Stimulated activated naive CD8-positive, alpha-beta T cell treated with anti-CD3 and anti-CD28 coated beads, Interleukin-15, Interleukin-2, amounts not matched to agents 100 U/mL and 50 U/mL, for 24 hours (primary cell): ENCODE data around the gene PAMR1.

Source experiments
- ATAC-seq: fragments of 150-1000 bp; cut with Tn5 transposase; one replicate; pipeline ENCODE4 v1.10.0; 2021
- DNase-seq: peaks from one replicate; pipeline ENCODE4 v3.0.0; 2021

The PAMR1 gene

DNA sequence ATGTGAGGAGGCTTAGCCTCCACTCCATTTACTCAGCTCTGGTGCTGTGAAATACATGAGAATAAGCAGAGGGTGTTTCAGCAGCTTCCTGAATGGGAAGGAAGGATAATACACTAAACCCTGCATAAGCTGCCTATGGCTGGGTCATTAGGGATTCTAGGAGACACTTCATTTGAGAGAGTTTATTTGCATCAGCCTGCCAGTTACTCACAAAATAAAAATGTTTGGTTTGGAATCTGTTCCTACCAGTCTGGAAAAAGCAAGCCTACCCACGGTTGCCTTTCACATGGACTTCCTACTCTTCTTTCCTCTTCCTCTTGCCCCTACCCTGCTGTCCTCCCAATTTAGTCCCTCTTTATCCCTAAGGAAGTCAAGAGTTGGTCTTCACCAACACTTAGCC, 126.5 kb downstream of the PAMR1 start:
- ATAC-seq, result no peak

GRCh38 chr11:35394941-35395340, 130.5 kb downstream of the PAMR1 start:
- DNase-seq (no peak), ATAC-seq (no peak)

More for the DNA sequence above, 126.5 kb downstream of the PAMR1 start:
- DNase-seq, result no peak

DNA sequence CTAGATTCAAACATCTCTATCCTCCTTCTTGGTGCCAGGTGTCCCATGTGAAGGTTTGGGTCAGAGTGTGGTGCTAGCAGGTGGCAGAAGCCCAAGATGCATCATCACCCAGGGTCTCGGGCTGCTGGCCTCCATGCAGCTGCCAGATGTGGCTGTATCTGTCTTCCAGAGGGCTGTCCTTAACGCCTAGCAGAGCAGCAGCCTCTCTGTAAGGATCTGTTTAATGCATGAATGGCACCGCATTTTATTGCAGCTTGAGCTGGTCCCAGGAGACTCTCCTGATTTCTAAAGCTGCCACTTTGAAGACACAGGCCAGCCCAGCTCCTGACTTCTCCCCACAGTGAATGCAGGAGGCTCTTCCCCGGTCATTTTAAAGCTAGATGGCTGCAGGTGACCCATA, 132.3 kb downstream of the PAMR1 start:
- ATAC-seq (no peak), DNase-seq (no peak)

DNA sequence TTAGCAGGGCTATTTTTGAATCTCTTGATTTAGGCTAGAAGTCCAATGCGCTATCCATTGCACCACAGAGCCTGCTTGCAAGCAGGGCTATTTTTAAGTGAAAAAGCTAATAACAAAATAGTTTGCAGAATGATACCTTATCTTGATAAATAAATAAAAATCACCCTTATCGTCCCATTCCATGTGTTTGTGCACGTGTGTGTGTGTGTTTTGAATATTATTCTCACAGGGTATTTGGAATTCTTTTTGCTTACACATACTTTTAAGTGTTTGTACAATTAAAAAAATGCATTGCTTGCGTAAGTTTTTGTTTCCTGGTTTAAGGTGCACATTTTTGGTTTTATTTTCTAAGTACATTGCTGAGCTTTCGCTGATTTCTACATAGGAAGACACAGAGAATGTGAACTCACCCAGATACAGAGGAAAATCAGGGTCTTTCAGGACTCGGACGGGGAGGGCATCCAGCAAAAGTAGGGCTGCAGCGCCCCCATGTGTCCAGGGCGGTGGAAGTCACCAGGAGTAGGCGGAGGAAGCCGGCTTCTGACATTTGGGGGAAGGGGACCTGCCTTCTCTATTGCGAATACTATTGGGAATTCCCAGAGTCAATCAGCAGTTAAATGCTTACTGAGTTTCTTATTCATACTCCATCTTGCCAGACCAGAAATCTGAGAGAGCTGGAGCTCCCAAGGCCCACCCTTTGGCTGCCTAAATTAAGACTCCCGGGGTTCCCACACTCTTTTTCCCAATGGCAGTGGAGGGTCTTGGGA, 133.3 kb downstream of the PAMR1 start:
- peak; percentile 75 for ATAC-seq

GRCh38 chr11:35390737-35391682, 134.4 kb downstream of the PAMR1 start:
- ATAC-seq (peak; percentile 78), DNase-seq (peak; percentile 39)

More for the DNA sequence above, 133.3 kb downstream of the PAMR1 start:
- peak; percentile 92 for DNase-seq

- ATAC-seq (no peak), DNase-seq (no peak)
Measured at GRCh38 chr11:35389897-35390465, 135.4 kb downstream of the PAMR1 start.

GRCh38 chr11:35389112-35389511, 136.3 kb downstream of the PAMR1 start:
- DNase-seq (no peak), ATAC-seq (no peak)

DNA sequence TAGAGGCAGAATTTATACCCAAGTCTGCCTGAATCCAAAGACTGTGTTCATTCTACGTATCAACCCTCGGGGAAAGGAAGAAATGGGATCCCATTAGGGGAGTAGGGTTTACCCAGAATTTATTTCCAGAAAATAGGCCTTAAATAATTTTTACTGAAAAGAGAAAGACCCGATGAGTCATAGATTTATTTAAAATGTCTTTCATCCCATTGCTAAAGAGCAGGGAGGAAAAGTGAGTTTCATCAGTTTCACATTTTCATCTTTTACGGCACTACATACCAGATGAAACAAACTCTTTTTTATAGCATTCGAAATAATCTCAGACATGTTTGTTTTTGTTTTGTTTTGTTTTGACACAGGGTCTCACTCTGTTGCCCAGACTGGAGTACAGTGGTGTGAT, 137.4 kb downstream of the PAMR1 start:
- DNase-seq (no peak), ATAC-seq (no peak)

GRCh38 chr11:35387111-35387982, 138.1 kb downstream of the PAMR1 start:
- ATAC-seq (no peak), DNase-seq (no peak)

- DNase-seq (no peak), ATAC-seq (no peak)
Measured at GRCh38 chr11:35383953-35384352, 141.5 kb downstream of the PAMR1 start.
